Stimulated activated CD8-positive, alpha-beta memory T cell treated with anti-CD3 and anti-CD28 coated beads, Interleukin-12 subunit alpha, Interleukin-12 subunit beta, amount 100 ng/mL, for 1 hour (primary cell): ENCODE data around the gene RNF149.

Experiments used
- DNase-seq: peaks from one replicate; pipeline ENCODE4 v3.0.0-alpha.2; 2020; ENCODE audit warnings: low read depth

The RNF149 gene

DNA sequence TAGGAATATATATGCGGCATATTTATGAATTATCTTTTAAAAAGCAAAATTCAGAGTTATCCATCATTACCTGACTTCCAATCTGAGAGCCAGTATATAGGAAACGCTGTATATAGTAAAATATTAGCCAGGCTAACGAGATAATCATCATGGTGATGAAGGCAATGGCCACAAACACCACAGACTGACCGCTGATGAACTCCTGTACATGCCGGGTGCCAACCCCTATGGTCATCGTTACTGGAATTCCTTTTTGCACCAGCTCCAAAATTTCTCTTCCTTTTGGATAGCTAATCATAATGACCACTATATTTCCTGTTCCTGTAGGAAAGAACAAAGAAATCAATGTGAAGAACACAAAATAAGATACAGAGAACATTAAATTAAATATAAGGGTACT lies 13.6 kb downstream of the RNF149 start:
- no peak for DNase-seq

DNA sequence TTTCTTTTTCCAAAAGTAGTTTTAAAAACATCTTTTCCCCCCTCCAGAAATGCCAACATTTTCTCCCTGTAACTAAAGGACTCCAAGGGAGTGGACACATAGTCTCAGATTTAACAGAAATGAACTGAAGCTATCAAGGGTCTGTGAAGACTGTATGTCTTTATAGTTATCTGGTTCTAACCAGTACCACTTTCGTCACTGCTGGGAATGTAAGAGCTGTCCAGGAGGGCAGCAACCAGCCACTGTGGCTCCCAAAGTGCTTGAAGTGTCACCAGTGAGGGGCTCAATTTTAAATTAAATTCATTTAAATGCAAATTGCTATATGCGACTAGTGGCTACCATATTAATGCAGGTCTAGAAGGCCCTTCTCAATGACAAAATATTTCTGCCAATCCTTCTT lies 15.0 kb downstream of the RNF149 start:
- no peak for DNase-seq

DNA sequence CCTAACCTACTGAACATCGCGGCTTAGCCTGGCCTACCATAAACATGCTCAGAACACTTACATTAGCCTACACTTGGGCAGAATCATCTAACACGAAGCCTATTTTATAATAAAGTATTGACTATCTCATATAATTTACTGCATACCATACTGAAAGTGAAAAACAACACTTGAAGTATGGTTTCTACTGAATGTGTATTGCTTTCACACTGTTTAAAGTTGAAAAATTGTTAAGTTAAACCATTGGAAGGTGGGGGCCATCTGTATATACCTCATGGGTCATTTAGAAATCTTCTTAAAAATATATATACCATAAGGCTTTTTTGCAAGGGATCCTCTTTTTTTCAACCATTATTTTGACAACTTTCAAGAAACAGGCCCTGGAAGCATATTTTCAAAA lies 16.5 kb downstream of the RNF149 start:
- no peak for DNase-seq

- DNase-seq = no peak
These were observed 17.8 kb downstream of the RNF149 start for GRCh38 chr2:101290711-101291110.

DNA sequence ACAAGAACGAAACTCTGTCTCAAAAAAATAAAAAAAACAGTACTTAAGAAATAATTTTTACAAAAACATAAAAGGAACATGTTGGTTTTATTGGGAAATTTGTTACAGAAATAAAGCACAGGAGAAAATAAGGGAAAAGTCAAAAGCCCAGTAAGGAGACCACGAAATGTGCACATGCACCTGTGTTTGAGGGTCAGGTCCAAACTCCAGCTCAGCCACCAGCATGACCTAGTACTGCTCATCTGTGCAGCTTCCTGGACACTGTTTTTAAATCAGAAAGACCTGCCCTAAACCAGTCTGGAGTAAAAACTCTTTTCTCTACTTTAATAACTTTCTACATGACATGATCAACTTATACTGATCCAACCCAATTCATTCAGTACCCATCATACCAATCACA lies 21.2 kb downstream of the RNF149 start:
- DNase-seq = no peak

DNA sequence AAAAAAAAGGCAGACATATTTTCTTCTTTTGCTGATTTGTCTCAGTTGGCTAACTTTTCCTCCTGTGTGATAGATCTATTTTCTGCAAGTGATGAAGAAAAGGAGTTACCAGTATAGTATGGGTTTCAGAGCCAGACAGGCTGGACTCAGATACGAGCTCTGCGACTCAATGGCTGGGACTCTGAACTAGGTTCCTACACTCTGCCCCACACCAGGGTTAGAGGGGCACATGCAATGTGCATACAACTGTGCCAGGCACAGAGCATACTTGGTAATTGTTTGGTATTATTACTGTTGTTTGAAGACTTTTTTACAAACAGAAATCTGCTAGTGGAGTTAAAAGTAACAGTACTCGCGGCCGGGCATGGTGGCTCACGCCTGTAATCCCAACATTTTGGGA lies 21.8 kb downstream of the RNF149 start:
- DNase-seq = no peak

- DNase-seq = no peak
These were observed 25.5 kb downstream of the RNF149 start for GRCh38 chr2:101282980-101283379.

GRCh38 chr2:101281482-101281881 lies 27.0 kb downstream of the RNF149 start:
- DNase-seq = no peak

GRCh38 chr2:101278925-101279324 lies 29.6 kb downstream of the RNF149 start:
- DNase-seq = no peak

- DNase-seq = no peak
These were observed 31.4 kb downstream of the RNF149 start for GRCh38 chr2:101277111-101277510.

DNA sequence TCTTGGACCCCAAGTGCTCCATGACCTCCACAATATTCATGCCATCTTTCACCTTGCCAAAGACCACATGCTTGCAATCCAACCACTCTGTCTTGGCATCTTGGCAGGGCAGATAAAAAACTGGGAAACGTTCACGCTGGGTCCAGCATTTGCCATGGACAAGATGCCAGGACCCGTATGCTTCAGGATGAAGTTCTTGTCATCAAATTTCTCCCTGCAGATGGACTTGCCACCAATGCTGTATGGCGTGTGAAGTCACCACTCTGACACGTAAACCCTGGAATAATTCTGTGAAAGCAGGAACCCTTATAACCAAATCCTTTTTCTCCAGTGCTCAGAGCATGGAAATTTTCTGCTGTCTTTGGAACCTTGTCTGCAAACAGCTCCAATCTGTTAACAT lies 34.4 kb downstream of the RNF149 start:
- no peak for DNase-seq

DNA sequence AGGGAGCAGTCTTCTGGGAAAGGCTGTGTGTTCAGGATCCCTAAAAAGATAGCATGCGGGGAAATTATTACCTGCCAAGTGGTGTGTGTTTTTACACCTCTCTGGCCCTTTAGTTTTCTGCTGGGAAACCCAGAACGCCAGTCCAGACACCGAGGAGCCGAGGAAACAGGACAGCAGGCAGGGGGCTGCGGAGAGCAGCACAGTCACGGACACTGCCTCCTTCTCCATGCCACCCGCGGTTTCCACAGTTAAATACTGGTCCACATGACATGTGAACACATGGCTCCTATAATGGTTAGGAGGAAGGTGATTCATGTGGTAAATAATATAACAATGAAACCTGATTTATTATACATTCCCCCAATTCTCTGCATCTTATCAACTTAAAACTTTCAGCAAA lies 35.4 kb downstream of the RNF149 start:
- DNase-seq = no peak

DNA sequence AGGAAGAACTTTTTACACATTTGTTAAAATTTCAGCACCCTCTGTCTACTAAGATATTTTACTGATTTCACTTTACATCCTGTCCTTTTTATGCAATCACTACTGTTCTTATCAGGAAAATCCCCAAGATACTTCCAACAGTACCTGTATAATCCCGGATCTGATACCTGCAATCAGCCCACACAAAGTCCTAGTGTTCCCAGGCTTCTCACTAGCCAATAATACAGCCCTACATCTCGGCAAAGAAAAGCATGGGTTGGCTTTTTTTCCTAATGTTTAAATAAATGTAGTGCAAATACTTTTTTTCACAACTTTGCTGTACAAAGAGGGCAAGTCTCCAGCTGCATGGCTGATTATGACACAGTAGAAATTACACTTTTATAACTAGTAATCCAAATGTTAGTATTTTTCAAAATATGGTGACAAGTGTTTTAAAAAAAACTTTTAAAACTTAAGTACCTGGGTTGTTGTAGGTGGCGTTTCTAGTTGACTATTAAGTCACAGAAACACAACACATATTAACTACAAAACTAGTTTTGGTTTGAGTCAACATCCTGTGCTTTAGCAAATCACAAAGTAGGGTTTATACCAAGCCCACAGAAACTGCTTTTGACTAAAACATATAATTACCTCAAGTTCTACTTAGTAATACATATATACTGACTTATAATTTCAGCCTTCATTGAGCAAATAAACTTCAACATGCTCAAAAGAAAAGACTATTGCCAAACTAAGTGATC lies 36.3 kb downstream of the RNF149 start:
- no peak for DNase-seq

DNA sequence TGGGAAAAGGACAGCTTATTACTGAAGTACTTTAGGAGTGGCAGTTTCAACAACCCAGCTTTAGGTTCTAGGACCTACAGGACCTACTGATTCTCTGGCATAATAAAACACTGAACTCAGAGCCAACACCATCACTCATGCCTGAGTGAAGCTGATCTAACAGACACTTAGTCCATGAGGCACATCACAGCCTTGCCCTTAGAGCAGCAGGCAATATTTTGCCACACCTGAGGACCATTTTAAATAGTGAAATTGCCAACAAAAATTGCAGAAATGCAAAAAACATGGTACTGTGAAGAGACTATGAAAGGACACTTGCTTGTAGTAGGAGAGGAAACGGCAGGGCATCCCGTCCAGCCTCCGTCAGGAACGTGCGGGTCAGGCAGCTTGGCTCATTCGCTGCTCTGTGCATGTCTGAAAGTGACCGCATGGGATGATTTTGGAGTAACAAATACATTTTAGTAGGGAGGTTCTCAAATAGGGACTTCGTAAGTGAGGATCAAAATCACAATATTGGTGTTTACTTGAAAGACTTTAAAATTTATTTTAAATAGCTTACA lies 37.7 kb downstream of the RNF149 start:
- no peak for DNase-seq

DNA sequence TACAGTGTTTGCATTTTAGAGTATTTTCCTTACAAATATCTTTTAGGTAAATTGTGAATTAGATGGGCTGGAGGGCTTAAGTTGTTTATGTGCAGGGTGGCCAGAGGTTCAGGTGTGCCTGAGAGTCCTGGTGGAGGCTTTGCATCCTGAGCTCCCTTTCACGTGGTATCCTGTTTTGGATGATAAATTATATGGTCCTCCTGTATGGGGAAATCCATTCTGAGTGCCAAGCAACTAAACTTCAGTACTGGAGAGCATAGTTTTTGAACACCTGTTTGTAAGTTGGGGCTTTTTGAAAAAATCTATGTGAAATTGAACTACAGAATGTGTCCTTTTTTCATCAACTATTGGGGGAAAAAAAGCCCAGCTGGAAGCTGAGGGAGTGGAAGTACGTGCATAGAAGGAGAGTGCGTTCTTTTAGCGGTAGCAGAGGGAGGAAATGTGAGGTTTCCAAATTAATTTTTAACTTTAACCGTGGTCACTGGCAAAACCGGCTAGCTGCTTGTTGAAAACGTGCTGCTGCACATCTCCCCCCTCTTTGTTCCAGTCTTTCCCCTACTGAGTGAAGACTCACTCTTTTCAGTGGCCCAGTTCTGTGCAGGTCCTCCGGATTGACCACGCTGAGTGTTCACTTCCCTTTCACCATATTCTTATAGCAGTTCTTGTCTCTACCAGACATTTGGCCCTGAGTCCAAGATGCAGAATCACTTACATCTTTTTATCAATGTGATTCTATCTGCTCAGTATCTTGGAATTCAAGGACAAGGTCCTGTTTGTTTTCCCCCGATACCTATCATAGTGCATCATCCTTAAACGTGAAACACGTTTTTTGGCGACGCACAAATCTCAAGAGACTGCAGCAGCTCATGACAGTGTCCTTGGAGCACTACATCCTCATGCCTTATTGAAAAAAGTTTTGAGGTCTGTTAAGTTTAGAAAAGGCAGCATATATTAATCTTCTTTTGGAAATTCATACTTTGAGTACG lies 40.5 kb downstream of the RNF149 start:
- DNase-seq = no peak

- DNase-seq = no peak
These were observed 42.5 kb downstream of the RNF149 start for GRCh38 chr2:101265893-101266499.

- no peak for DNase-seq
These were observed 44.1 kb downstream of the RNF149 start for GRCh38 chr2:101264360-101264939.

- no peak for DNase-seq
These were observed 45.1 kb downstream of the RNF149 start for GRCh38 chr2:101263377-101263800.

GRCh38 chr2:101262142-101262541 lies 46.4 kb downstream of the RNF149 start:
- no peak for DNase-seq

- DNase-seq = no peak
These were observed 49.7 kb downstream of the RNF149 start for GRCh38 chr2:101258804-101259203.

GRCh38 chr2:101256316-101256715 lies 52.2 kb downstream of the RNF149 start:
- no peak for DNase-seq

DNA sequence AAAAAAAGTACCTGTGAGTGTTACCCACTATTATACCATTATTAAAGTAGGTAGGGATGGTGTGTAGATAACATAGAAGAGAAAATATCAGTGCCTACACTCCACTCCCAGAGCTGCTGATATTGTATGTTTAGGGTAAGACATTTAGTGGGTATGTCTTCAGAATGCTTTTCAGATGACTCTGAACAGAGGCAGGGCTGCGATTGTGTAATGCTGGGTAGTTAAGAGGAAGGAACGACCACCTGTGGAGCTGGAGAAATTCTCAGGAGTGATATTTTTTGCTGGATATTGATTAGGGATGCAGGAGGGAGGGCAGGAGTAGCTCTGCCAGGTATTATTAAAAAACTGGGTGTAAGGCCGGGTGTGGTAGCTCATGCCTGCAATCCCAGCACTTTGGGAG lies 53.0 kb downstream of the RNF149 start:
- DNase-seq = no peak
